WTC11 (cell line): Measurements from ENCODE around the gene TMC1. TPM values are rescaled to one million over a fixed set of nuclear protein-coding genes. Genes with fewer than 3 reads are reported as not detected.

Experiments used
- ATAC-seq: fragments of 200-7000 bp; cut with Tn5 transposase; 2 replicates; pipeline ENCODE4 v1.10.0; 2021; ENCODE audit warnings: mild to moderate bottlenecking, moderate library complexity
- CTCF ChIA-PET: fragments of 300-600 bp; sonication (Branson Sonifier 250); formaldehyde crosslinking; loops from one replicate; lab custom pipeline; 2021; ENCODE audit warnings: antibody characterized with exemption; lab: Charles Lee
- POLR2A ChIA-PET: fragments of 350-600 bp; sonication (Branson Sonifier 250); formaldehyde crosslinking; loops from one replicate; lab custom pipeline; 2021; ENCODE audit warnings: antibody characterized with exemption; lab: Charles Lee
- DNase-seq: peaks from one replicate; pipeline ENCODE4 v3.0.0; 2021; ENCODE audit warnings: low spot score
- H3K27ac Mint-ChIP-seq: 2 replicates; pipeline ENCODE4 v1.8.0; 2021; ENCODE audit warnings: mixed read lengths
- H3K27me3 Mint-ChIP-seq: 2 replicates; pipeline ENCODE4 v1.8.0; 2021; ENCODE audit warnings: low read depth, mild to moderate bottlenecking, moderate library complexity, mixed read lengths
- H3K36me3 Mint-ChIP-seq: 2 replicates; pipeline ENCODE4 v1.8.0; 2021; ENCODE audit warnings: mixed read lengths
- H3K4me1 Mint-ChIP-seq: 2 replicates; pipeline ENCODE4 v1.8.0; 2022; ENCODE audit warnings: mixed read lengths
- H3K4me3 Mint-ChIP-seq: 2 replicates; pipeline ENCODE4 v1.8.0; 2021; ENCODE audit warnings: mild to moderate bottlenecking, moderate library complexity, mixed read lengths
- H3K9me3 Mint-ChIP-seq: 2 replicates; pipeline ENCODE4 v1.8.0; 2021; ENCODE audit warnings: mixed read lengths
- CDX4 ChIP-seq: fragments of 250-450 bp; sonication (Bioruptor Pico); IDR thresholded peaks from 2 replicates; pipeline ENCODE4 v1.9.0; 2021; ENCODE audit warnings: moderate library complexity, mild to moderate bottlenecking, inconsistent platforms, borderline replicate concordance
- ERG ChIP-seq: fragments of 250-450 bp; sonication (Bioruptor Pico); IDR thresholded peaks from 2 replicates; pipeline ENCODE4 v1.8.0; 2021; ENCODE audit warnings: mild to moderate bottlenecking
- FOXP1 ChIP-seq: sonication (generic); formaldehyde crosslinking; IDR thresholded peaks from 2 replicates; pipeline ENCODE4 v1.8.0; 2022; ENCODE audit warnings: missing genetic modification reagents, mild to moderate bottlenecking, moderate library complexity, borderline replicate concordance
- GTF2I ChIP-seq: fragments of 250-450 bp; sonication (Bioruptor Pico); conservative IDR thresholded peaks from 2 replicates; pipeline ENCODE4 v1.4.0; 2021; ENCODE audit warnings: mild to moderate bottlenecking
- MAX ChIP-seq: sonication (generic); formaldehyde crosslinking; IDR thresholded peaks from 2 replicates; pipeline ENCODE4 v1.8.0; 2022; ENCODE audit warnings: mild to moderate bottlenecking, missing genetic modification reagents
- MYBL2 ChIP-seq: sonication (generic); formaldehyde crosslinking; IDR thresholded peaks from 2 replicates; pipeline ENCODE4 v1.8.1; 2023; ENCODE audit warnings: mild to moderate bottlenecking, moderate library complexity, missing genetic modification reagents
- NFE2L1 ChIP-seq: sonication (generic); formaldehyde crosslinking; IDR thresholded peaks from 2 replicates; pipeline ENCODE4 v1.8.1; 2023; ENCODE audit warnings: missing genetic modification reagents
- OVOL2 ChIP-seq: fragments of 250-450 bp; sonication (Bioruptor Pico); IDR thresholded peaks from 2 replicates; pipeline ENCODE4 v1.9.0; 2021; ENCODE audit warnings: mild to moderate bottlenecking, borderline replicate concordance
- RELA ChIP-seq: sonication (generic); formaldehyde crosslinking; IDR thresholded peaks from 2 replicates; pipeline ENCODE4 v1.8.1; 2022; ENCODE audit warnings: missing genetic modification reagents, mild to moderate bottlenecking, borderline replicate concordance
- RORB ChIP-seq: fragments of 250-450 bp; sonication (Bioruptor Pico); IDR thresholded peaks from 2 replicates; pipeline ENCODE4 v1.9.0; 2021; ENCODE audit warnings: mild to moderate bottlenecking
- SMAD4 ChIP-seq: sonication (generic); formaldehyde crosslinking; IDR thresholded peaks from 2 replicates; pipeline ENCODE4 v1.8.0; 2022; ENCODE audit warnings: mild to moderate bottlenecking, missing genetic modification reagents
- TP53 ChIP-seq: sonication (generic); formaldehyde crosslinking; IDR thresholded peaks from 2 replicates; pipeline ENCODE4 v1.8.1; 2023; ENCODE audit warnings: mild to moderate bottlenecking, missing genetic modification reagents
- ZBTB43 ChIP-seq: sonication (generic); formaldehyde crosslinking; IDR thresholded peaks from 2 replicates; pipeline ENCODE4 v1.8.1; 2023; ENCODE audit warnings: mild to moderate bottlenecking, missing genetic modification reagents
- ZNF138 ChIP-seq: sonication (generic); formaldehyde crosslinking; conservative IDR thresholded peaks from 2 replicates; pipeline ENCODE4 v1.8.1; 2022; ENCODE audit warnings: mild to moderate bottlenecking, moderate library complexity, missing genetic modification reagents
- ZNF263 ChIP-seq: sonication (generic); formaldehyde crosslinking; IDR thresholded peaks from 2 replicates; pipeline ENCODE4 v1.8.1; 2022; ENCODE audit warnings: low read depth, mild to moderate bottlenecking, moderate library complexity, missing genetic modification reagents
- ZNF281 ChIP-seq: sonication (generic); formaldehyde crosslinking; IDR thresholded peaks from 2 replicates; pipeline ENCODE4 v1.8.0; 2023; ENCODE audit warnings: mild to moderate bottlenecking, missing genetic modification reagents
- ZNF317 ChIP-seq: sonication (generic); formaldehyde crosslinking; IDR thresholded peaks from 2 replicates; pipeline ENCODE4 v1.8.1; 2023; ENCODE audit warnings: low read depth, mild to moderate bottlenecking, moderate library complexity, missing genetic modification reagents, borderline replicate concordance
- total RNA-seq: library from RNA; stranded (reverse); gene quantifications from 3 replicates; pipeline ENCODE4 v1.2.3, GENCODE V29; 2021
- TF ChIP-seq, protein P1 (sequence below): sonication (generic); formaldehyde crosslinking; conservative IDR thresholded peaks from 2 replicates; pipeline ENCODE4 v1.8.1; 2022; ENCODE audit warnings: mild to moderate bottlenecking, missing genetic modification reagents
- TF ChIP-seq, protein P2 (sequence below): sonication (generic); formaldehyde crosslinking; IDR thresholded peaks from 2 replicates; pipeline ENCODE4 v1.8.1; 2023; ENCODE audit warnings: mild to moderate bottlenecking, missing genetic modification reagents, moderate library complexity
- TF ChIP-seq, protein P3 (sequence below): sonication (generic); formaldehyde crosslinking; conservative IDR thresholded peaks from 2 replicates; pipeline ENCODE4 v1.8.1; 2023; ENCODE audit warnings: mild to moderate bottlenecking, low read depth, missing genetic modification reagents, moderate library complexity

TMC1 gene
- total RNA-seq, 1 experiment from 2014 or later, result 0.31 TPM

DNA sequence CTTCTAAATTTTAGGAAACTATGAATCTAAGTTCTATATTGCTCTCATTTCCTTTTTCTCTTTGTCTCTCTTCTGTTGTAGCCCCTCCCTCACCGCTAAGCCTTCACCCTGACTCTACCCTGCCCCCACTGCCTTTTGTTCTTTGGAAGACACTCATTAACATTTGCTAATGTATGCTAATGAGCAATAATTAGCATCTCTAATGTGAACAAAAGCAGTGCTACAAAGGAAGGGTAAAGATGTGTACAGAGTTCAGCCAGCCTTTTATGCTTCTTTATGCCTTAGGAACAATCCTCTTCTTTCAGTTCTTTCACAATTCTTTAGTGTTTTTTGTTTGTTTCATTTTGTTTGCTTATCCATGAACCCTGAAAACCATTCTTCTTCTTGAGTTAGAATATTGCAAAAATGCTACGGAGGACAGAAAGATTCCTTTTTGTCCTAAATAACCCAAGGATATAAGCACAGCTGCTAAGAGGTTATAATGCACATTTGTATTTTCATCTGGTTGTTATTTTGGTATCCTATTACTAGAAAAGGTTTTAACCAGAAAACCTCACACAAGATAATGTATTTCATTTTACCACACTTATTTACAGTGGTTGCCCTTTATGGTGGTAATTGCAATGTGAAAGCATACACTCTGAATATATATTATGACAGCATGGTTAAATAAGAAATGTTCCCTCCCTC lies 159.3 kb downstream of the TMC1 start (continued):
- peak; percentile 88 for TF ChIP-seq ZNF281 (CRISPR knock-in tag)
- TF ChIP-seq, protein P1, sequence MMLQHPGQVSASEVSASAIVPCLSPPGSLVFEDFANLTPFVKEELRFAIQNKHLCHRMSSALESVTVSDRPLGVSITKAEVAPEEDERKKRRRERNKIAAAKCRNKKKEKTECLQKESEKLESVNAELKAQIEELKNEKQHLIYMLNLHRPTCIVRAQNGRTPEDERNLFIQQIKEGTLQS, result no peak
- no peak for TF ChIP-seq ZBTB43
- TF ChIP-seq ZNF138 (CRISPR knock-in tag), result no peak

GRCh38 chr9:72681283-72681630 lies 159.8 kb downstream of the TMC1 start:
- ATAC-seq, result no peak
- POLR2A ChIA-PET, result no interaction called here
- Mint-ChIP-seq H3K36me3 (peaks cover 18% of the 10 kb centered on the region), H3K27ac (peak overlapping the region; percentile 99), H3K27me3 (no peaks in the 10 kb centered on the region), H3K4me3 (peak overlapping the region; percentile 55), H3K9me3 (peaks cover 12% of the 10 kb centered on the region), H3K4me1 (peaks cover 64% of the 10 kb centered on the region)
- CTCF ChIA-PET, result no interaction called here
- no peak for DNase-seq
- no peak for TF ChIP-seq GTF2I
- TF ChIP-seq FOXP1 (CRISPR knock-in tag), result no peak
- TF ChIP-seq MYBL2, result no peak
- TF ChIP-seq, protein P2, sequence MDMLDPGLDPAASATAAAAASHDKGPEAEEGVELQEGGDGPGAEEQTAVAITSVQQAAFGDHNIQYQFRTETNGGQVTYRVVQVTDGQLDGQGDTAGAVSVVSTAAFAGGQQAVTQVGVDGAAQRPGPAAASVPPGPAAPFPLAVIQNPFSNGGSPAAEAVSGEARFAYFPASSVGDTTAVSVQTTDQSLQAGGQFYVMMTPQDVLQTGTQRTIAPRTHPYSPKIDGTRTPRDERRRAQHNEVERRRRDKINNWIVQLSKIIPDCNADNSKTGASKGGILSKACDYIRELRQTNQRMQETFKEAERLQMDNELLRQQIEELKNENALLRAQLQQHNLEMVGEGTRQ (CRISPR knock-in tag), result no peak

DNA sequence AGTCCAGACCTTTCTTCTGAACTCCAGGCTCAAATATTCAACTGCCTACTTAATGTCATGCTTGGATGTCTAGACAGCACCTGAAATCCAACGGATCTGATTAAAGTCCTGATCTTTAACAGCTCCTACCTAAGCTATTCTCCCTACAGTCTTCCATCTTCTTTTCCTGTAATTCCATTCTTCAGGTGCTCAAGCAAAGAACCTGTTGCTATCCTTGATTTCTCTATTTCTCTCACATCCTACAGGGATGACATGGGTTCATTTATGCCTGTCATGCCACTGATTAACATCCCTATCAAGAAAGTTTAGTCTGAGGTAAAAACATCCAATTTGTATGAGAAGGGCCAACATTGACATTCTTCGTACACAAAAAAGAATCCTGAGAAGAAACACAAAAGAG lies 163.2 kb downstream of the TMC1 start:
- no peak overlapping the region for H3K4me3 Mint-ChIP-seq
- ChIA-PET CTCF (no interaction called here), POLR2A (no interaction called here)
- no peaks in the 10 kb centered on the region for H3K27me3 Mint-ChIP-seq
- peaks cover 7% of the 10 kb centered on the region for H3K9me3 Mint-ChIP-seq
- DNase-seq, result no peak
- H3K36me3 Mint-ChIP-seq, result peaks cover 10% of the 10 kb centered on the region
- H3K27ac Mint-ChIP-seq, result peak overlapping the region; percentile 47; the same call in 1 of the 2 replicates
- H3K4me1 Mint-ChIP-seq, result peaks cover 41% of the 10 kb centered on the region
- ATAC-seq, result no peak
- no peak for TF ChIP-seq CDX4 (CRISPR knock-in tag)
- no peak for TF ChIP-seq NFE2L1
- TF ChIP-seq RORB (CRISPR knock-in tag), result no peak
- TF ChIP-seq ZNF138 (CRISPR knock-in tag), result no peak
- TF ChIP-seq ERG (CRISPR knock-in tag), result no peak
- TF ChIP-seq RELA (CRISPR knock-in tag), result no peak
- no peak for TF ChIP-seq ZNF263 (CRISPR knock-in tag)
- no peak for TF ChIP-seq MAX
- TF ChIP-seq, protein P3, sequence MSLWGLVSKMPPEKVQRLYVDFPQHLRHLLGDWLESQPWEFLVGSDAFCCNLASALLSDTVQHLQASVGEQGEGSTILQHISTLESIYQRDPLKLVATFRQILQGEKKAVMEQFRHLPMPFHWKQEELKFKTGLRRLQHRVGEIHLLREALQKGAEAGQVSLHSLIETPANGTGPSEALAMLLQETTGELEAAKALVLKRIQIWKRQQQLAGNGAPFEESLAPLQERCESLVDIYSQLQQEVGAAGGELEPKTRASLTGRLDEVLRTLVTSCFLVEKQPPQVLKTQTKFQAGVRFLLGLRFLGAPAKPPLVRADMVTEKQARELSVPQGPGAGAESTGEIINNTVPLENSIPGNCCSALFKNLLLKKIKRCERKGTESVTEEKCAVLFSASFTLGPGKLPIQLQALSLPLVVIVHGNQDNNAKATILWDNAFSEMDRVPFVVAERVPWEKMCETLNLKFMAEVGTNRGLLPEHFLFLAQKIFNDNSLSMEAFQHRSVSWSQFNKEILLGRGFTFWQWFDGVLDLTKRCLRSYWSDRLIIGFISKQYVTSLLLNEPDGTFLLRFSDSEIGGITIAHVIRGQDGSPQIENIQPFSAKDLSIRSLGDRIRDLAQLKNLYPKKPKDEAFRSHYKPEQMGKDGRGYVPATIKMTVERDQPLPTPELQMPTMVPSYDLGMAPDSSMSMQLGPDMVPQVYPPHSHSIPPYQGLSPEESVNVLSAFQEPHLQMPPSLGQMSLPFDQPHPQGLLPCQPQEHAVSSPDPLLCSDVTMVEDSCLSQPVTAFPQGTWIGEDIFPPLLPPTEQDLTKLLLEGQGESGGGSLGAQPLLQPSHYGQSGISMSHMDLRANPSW (CRISPR knock-in tag), result no peak
- TF ChIP-seq OVOL2 (CRISPR knock-in tag), result no peak
- TF ChIP-seq, protein P1, result no peak
- no peak for TF ChIP-seq ZNF317 (CRISPR knock-in tag)
- TF ChIP-seq SMAD4 (CRISPR knock-in tag), result no peak
- no peak for TF ChIP-seq TP53 (CRISPR knock-in tag)
- no peak for TF ChIP-seq GTF2I
